Measurements from ENCODE around the gene NCAPD3.
"Not testable (repeated sequence)": the region's sequence is repeated elsewhere in the genome, so short reads cannot be mapped to it uniquely, and the experiment has no call there.

Gene NCAPD3

GRCh38 chr11:134223836-134224709 lies at the start of gene NCAPD3, which contains the start of gene VPS26B:
Gene NCAPD3, minus strand, starts transcription at chr11:134223967. Its CDS starts 41 bp downstream, at chr11:134223926.
Gene VPS26B, plus strand, starts transcription at chr11:134224671. Its CDS starts 452 bp downstream, at chr11:134225123.
- peak; percentile 92 for DNase-seq

- DNase-seq: no peak
Observed at GRCh38 chr11:134273317-134273712, 49.5 kb upstream of the NCAPD3 start.

GRCh38 chr11:134272381-134273316 lies 48.9 kb upstream of the NCAPD3 start:
- DNase-seq: no peak

GRCh38 chr11:134271978-134272377 lies 48.2 kb upstream of the NCAPD3 start:
- DNase-seq: no peak

- peak; percentile 24 for DNase-seq
Observed at GRCh38 chr11:134270250-134270714, 46.5 kb upstream of the NCAPD3 start.

- no peak for DNase-seq
Observed at GRCh38 chr11:134267966-134268365, 44.2 kb upstream of the NCAPD3 start.

GRCh38 chr11:134267461-134267860 lies 43.7 kb upstream of the NCAPD3 start:
- no peak for DNase-seq

GRCh38 chr11:134266841-134267251 lies 43.1 kb upstream of the NCAPD3 start:
- no peak for DNase-seq

GRCh38 chr11:134266440-134266839 lies 42.7 kb upstream of the NCAPD3 start:
- DNase-seq: no peak

GRCh38 chr11:134264966-134265764 lies 41.4 kb upstream of the NCAPD3 start:
- no peak for DNase-seq

- DNase-seq: no peak
Observed at GRCh38 chr11:134261626-134262488, 38.1 kb upstream of the NCAPD3 start.

- DNase-seq: no peak
Observed at GRCh38 chr11:134260983-134261382, 37.2 kb upstream of the NCAPD3 start.

- DNase-seq: no peak
Observed at GRCh38 chr11:134260503-134260902, 36.7 kb upstream of the NCAPD3 start.

- no peak for DNase-seq
Observed at GRCh38 chr11:134258577-134258976, 34.8 kb upstream of the NCAPD3 start.

GRCh38 chr11:134257101-134257500 lies 33.3 kb upstream of the NCAPD3 start:
- DNase-seq: no peak

- DNase-seq: not testable (repeated sequence)
Observed at GRCh38 chr11:134255184-134255561, 31.4 kb upstream of the NCAPD3 start.

GRCh38 chr11:134254433-134255183 lies 30.8 kb upstream of the NCAPD3 start:
- no peak for DNase-seq

- peak; percentile 93 for DNase-seq
Observed at GRCh38 chr11:134253188-134253993, 29.6 kb upstream of the NCAPD3 start, which contains the start of the genes ACAD8 and THYN1. Gene ACAD8, plus strand, starts transcription at chr11:134253568. Its CDS starts 33 bp downstream, at chr11:134253601. Gene THYN1, minus strand, starts transcription at chr11:134253352. Its CDS starts 470 bp downstream, at chr11:134252882.
